H1 (cell line): ENCODE data around the gene BCAM. TPM values are rescaled to one million over a fixed set of nuclear protein-coding genes. Genes with fewer than 3 reads are reported as not detected.
A peak's percentile ranks its signal among the peaks of the same experiment; 100 is the strongest.

Experiments
- CTCF ChIA-PET: fragments of 300-600 bp; sonication (Branson Sonifier 250); formaldehyde crosslinking; loops from one replicate; lab custom pipeline; 2021; ENCODE audit not compliant: partially characterized antibody; lab: Charles Lee
- POLR2A ChIA-PET: fragments of 300-600 bp; sonication (Branson Sonifier 250); formaldehyde crosslinking; loops from one replicate; lab custom pipeline; 2021; ENCODE audit warnings: inconsistent platforms; ENCODE audit not compliant: partially characterized antibody; lab: Charles Lee
- DNase-seq, 2 experiments: peaks; one replicate each; pipeline versions ENCODE4 v3.0.0 to v3.0.0-alpha.2; 2010 to 2022; ENCODE audit warnings: low spot score in 2 of 2, low read depth in 1 of 2, mixed read lengths in 1 of 2
- FAIRE-seq: peaks from 2 replicates; lab custom pipeline; 2011; peaks lifted over from hg19 to GRCh38; lab: Jason Lieb, UNC
- H2AFZ ChIP-seq: 2 replicates; pipeline ENCODE4 v1.8.1; 2012; ENCODE audit warnings: low read length, inconsistent platforms
- H2AK5ac ChIP-seq: 2 replicates; pipeline ENCODE4 v1.6.1; 2013; ENCODE audit warnings: low read depth, low read length
- H2BK120ac ChIP-seq: replicated peaks from 2 replicates; pipeline ENCODE3; 2013; ENCODE audit warnings: low read depth, low read length, inconsistent platforms
- H2BK12ac ChIP-seq: 2 replicates; pipeline ENCODE4 v1.6.1; 2013; ENCODE audit warnings: low read depth, low read length
- H2BK15ac ChIP-seq: 2 replicates; pipeline ENCODE4 v1.6.1; 2013; ENCODE audit warnings: low read length
- H2BK20ac ChIP-seq: 2 replicates; pipeline ENCODE4 v1.6.1; 2013; ENCODE audit warnings: low read length
- H2BK5ac ChIP-seq: 2 replicates; pipeline ENCODE4 v1.6.1; 2013; ENCODE audit warnings: low read depth, low read length
- H3K14ac ChIP-seq: 2 replicates; pipeline ENCODE4 v1.6.1; 2013; ENCODE audit warnings: inconsistent platforms; ENCODE audit not compliant: insufficient read length
- H3K18ac ChIP-seq: 2 replicates; pipeline ENCODE4 v1.6.1; 2013; ENCODE audit warnings: low read length; ENCODE audit errors: extremely low read depth
- H3K23ac ChIP-seq: 2 replicates; pipeline ENCODE4 v1.6.1; 2013; ENCODE audit warnings: inconsistent platforms; ENCODE audit not compliant: insufficient read length
- H3K23me2 ChIP-seq: 2 replicates; pipeline ENCODE4 v1.6.1; 2013; ENCODE audit warnings: low read depth, low read length
- H3K27ac ChIP-seq: 2 replicates; pipeline ENCODE4 v1.6.1; 2011; ENCODE audit warnings: low read depth, low read length, inconsistent platforms
- H3K27me3 ChIP-seq, 4 experiments: replicated peaks in 1 of 4; 1 replicate in 1 of 4; 2 replicates in 3 of 4; pipeline versions ENCODE4 v1.6.1 to v1.8.1; 2011 to 2013; ENCODE audit warnings: low read length in 3 of 4, mild to moderate bottlenecking in 3 of 4, inconsistent platforms in 2 of 4, mixed read lengths in 2 of 4, moderate library complexity in 1 of 4; ENCODE audit not compliant: control insufficient read depth in 3 of 4, insufficient read depth in 3 of 4; ENCODE audit errors: extremely low read depth in 1 of 4
- H3K36me3 ChIP-seq, 4 experiments: 2 replicates each; pipeline versions ENCODE4 v1.6.1 to v1.8.1; 2011 to 2013; ENCODE audit warnings: mild to moderate bottlenecking in 4 of 4, low read length in 3 of 4, moderate library complexity in 2 of 4, control low read depth in 1 of 4, inconsistent platforms in 1 of 4; ENCODE audit not compliant: insufficient read depth in 4 of 4, control insufficient read depth in 2 of 4
- H3K4ac ChIP-seq: replicated peaks from 2 replicates; pipeline ENCODE3; 2013; ENCODE audit warnings: low read length, low read depth, mixed read lengths, inconsistent platforms; ENCODE audit not compliant: insufficient read length
- H3K4me1 ChIP-seq, 4 experiments: replicated peaks in 1 of 4; 1 replicate in 1 of 4; 2 replicates in 3 of 4; pipeline versions ENCODE4 v1.6.1 to v1.8.1; 2011 to 2013; ENCODE audit warnings: low read length in 3 of 4, inconsistent platforms in 2 of 4, mixed read lengths in 1 of 4; ENCODE audit not compliant: insufficient read depth in 4 of 4, control insufficient read depth in 3 of 4
- H3K4me2 ChIP-seq, 2 experiments: 2 replicates each; pipeline versions ENCODE4 v1.6.1 to v1.8.1; 2011 to 2013; ENCODE audit warnings: low read depth in 2 of 2, low read length in 2 of 2, control low read depth in 1 of 2, inconsistent platforms in 1 of 2, mild to moderate bottlenecking in 1 of 2; ENCODE audit not compliant: insufficient read depth in 1 of 2
- H3K4me3 ChIP-seq, 4 experiments: fragments of 200-600, 300-600 bp in 1 of 4; sonication (generic), shearing (Covaris generic), sonication (Bioruptor Twin) in 1 of 4; 2 replicates each; pipeline versions ENCODE4 v1.5.1 to v1.8.1; 2011 to 2016; ENCODE audit warnings: low read length in 4 of 4, low read depth in 3 of 4, control low read depth in 2 of 4, inconsistent platforms in 2 of 4, mild to moderate bottlenecking in 2 of 4, mixed read lengths in 1 of 4, moderate library complexity in 1 of 4; ENCODE audit not compliant: insufficient read depth in 2 of 4; ENCODE audit errors: extremely low read depth in 1 of 4
- H3K56ac ChIP-seq: replicated peaks from 2 replicates; pipeline ENCODE3; 2013; ENCODE audit warnings: low read depth, mild to moderate bottlenecking, mixed read lengths, low read length, inconsistent platforms; ENCODE audit not compliant: insufficient read length
- H3K79me1 ChIP-seq: 2 replicates; pipeline ENCODE4 v1.6.1; 2013; ENCODE audit warnings: low read depth, low read length, control low read depth
- H3K79me2 ChIP-seq, 2 experiments: 2 replicates each; pipeline versions ENCODE4 v1.6.1 to v1.8.1; 2012 to 2013; ENCODE audit warnings: low read length in 2 of 2, mild to moderate bottlenecking in 2 of 2, inconsistent platforms in 1 of 2; ENCODE audit not compliant: insufficient read depth in 2 of 2, control insufficient read depth in 1 of 2
- H3K9ac ChIP-seq, 4 experiments: replicated peaks in 1 of 4; 1 replicate in 1 of 4; 2 replicates in 3 of 4; pipeline versions ENCODE4 v1.6.1 to v1.8.1; 2011 to 2013; ENCODE audit warnings: low read depth in 3 of 4, low read length in 3 of 4, control low read depth in 2 of 4, mild to moderate bottlenecking in 2 of 4, moderate library complexity in 2 of 4, inconsistent platforms in 1 of 4; ENCODE audit errors: extremely low read depth in 1 of 4
- H3K9me3 ChIP-seq, 2 experiments: 2 replicates each; pipeline versions ENCODE4 v1.6.1 to v1.8.1; 2012 to 2013; ENCODE audit warnings: mild to moderate bottlenecking in 2 of 2, moderate library complexity in 2 of 2, control low read depth in 1 of 2, inconsistent platforms in 1 of 2, low read depth in 1 of 2, low read length in 1 of 2, mixed read lengths in 1 of 2; ENCODE audit not compliant: insufficient read depth in 2 of 2
- H4K20me1 ChIP-seq, 2 experiments: replicated peaks in 1 of 2; 2 replicates each; pipeline versions ENCODE3 to v1.8.1; 2011 to 2013; ENCODE audit warnings: inconsistent platforms in 2 of 2, low read length in 2 of 2, mild to moderate bottlenecking in 1 of 2; ENCODE audit not compliant: insufficient read depth in 2 of 2, control insufficient read depth in 1 of 2
- H4K5ac ChIP-seq: 2 replicates; pipeline ENCODE4 v1.6.1; 2013; ENCODE audit warnings: low read length, low read depth, mixed read lengths, inconsistent platforms; ENCODE audit not compliant: insufficient read length
- H4K8ac ChIP-seq: 2 replicates; pipeline ENCODE4 v1.8.0; 2013; ENCODE audit warnings: mild to moderate bottlenecking, moderate library complexity, low read length, inconsistent platforms; ENCODE audit not compliant: insufficient read depth; ENCODE audit errors: extremely low read depth
- H4K91ac ChIP-seq: replicated peaks from 2 replicates; pipeline ENCODE3; 2013; ENCODE audit warnings: low read length, mixed read lengths, inconsistent platforms; ENCODE audit not compliant: insufficient read length
- CHD1 ChIP-seq: IDR thresholded peaks from 2 replicates; pipeline ENCODE4 v1.6.1; 2012; ENCODE audit warnings: low read depth, low read length, improper control_type of control experiment
- KDM4A ChIP-seq: IDR thresholded peaks from one replicate; pipeline ENCODE4 v1.7.1; 2012; ENCODE audit warnings: low read depth, mild to moderate bottlenecking, moderate library complexity, low read length, inconsistent platforms; ENCODE audit not compliant: severe bottlenecking
- POLR2A ChIP-seq, 2 experiments: IDR thresholded peaks; 1 replicate in 1 of 2; 2 replicates in 1 of 2; pipeline ENCODE4 v1.6.1; 2011; ENCODE audit warnings: low read depth in 2 of 2, low read length in 2 of 2, mild to moderate bottlenecking in 2 of 2; ENCODE audit errors: control extremely low read depth in 1 of 2
- POU5F1 ChIP-seq: IDR thresholded peaks from 2 replicates; pipeline ENCODE4 v1.6.1; 2011; ENCODE audit warnings: low read depth, mild to moderate bottlenecking, low read length, moderate library complexity
- RAD21 ChIP-seq, 2 experiments: IDR thresholded peaks in 1 of 2; conservative IDR thresholded peaks in 1 of 2; 2 replicates each; pipeline ENCODE4 v1.6.1; 2011; ENCODE audit warnings: low read depth in 2 of 2, low read length in 2 of 2, improper control_type of control experiment in 1 of 2, inconsistent platforms in 1 of 2, mild to moderate bottlenecking in 1 of 2, moderate library complexity in 1 of 2
- SP1 ChIP-seq: IDR thresholded peaks from 2 replicates; pipeline ENCODE4 v1.6.1; 2011; ENCODE audit warnings: low read depth, low read length
- TBP ChIP-seq: IDR thresholded peaks from 2 replicates; pipeline ENCODE4 v1.6.1; 2011; ENCODE audit warnings: low read depth, low read length, improper control_type of control experiment
- ZNF274 ChIP-seq: IDR thresholded peaks from 2 replicates; pipeline ENCODE4 v1.7.0; 2012; ENCODE audit warnings: low read length, borderline replicate concordance; ENCODE audit errors: extremely low read depth
- WGBS, 2 experiments: shearing (Covaris generic) in 1 of 2; methylation state at CpG; one replicate each; pipeline versions ENCODE4 v1.1.6 to v1.1.7; 2013 to 2015; ENCODE audit warnings: low lambda C conversion rate in 2 of 2, mixed read lengths in 2 of 2, inconsistent platforms in 1 of 2, low coverage in 1 of 2, missing lambda C conversion rate in 1 of 2; ENCODE audit not compliant: insufficient replicate concordance in 2 of 2, insufficient coverage in 1 of 2, insufficient read length in 1 of 2; ENCODE audit errors: extremely low coverage in 1 of 2, missing lambda C conversion rate in 1 of 2; 5-methylcytosine and 5-hydroxymethylcytosine counted together
- polyA plus RNA-seq, 7 experiments: library from polyadenylated mRNA; depleted of rRNA in 3 of 7; stranded (reverse) in 5 of 7; unstranded in 2 of 7; fragments of >200 nt in 5 of 7; fragments of 200-250 nt in 2 of 7; gene quantifications; 1 replicate in 5 of 7; 2 replicates in 1 of 7; 4 replicates in 1 of 7; pipeline versions ENCODE4 v1.2.1 to v1.2.3, GENCODE V29; 2011 to 2013; ENCODE audit warnings: missing spikeins in 2 of 7, mixed read lengths in 2 of 7
- total RNA-seq: library from RNA; stranded (reverse); fragmentation: NEBNext Ultra II Directional; extraction: Animal tissue kit (Norgen Biotek cat#: 25700); gene quantifications from 2 replicates; pipeline ENCODE4 v1.2.1, GENCODE V29; 2021
- TF ChIP-seq, protein P1 (sequence below): IDR thresholded peaks from 2 replicates; pipeline ENCODE4 v1.6.1; 2011; ENCODE audit warnings: low read length, improper control_type of control experiment
- TF ChIP-seq, protein P2 (sequence below): IDR thresholded peaks from 2 replicates; pipeline ENCODE4 v1.6.1; 2012; ENCODE audit warnings: inconsistent platforms

BCAM gene
- total and polyA plus RNA-seq, 2 of the 8 experiments (the other 6 are each of a cell fraction or from before 2014, with no cell fraction given), result 32.5 to 81.4 TPM

DNA sequence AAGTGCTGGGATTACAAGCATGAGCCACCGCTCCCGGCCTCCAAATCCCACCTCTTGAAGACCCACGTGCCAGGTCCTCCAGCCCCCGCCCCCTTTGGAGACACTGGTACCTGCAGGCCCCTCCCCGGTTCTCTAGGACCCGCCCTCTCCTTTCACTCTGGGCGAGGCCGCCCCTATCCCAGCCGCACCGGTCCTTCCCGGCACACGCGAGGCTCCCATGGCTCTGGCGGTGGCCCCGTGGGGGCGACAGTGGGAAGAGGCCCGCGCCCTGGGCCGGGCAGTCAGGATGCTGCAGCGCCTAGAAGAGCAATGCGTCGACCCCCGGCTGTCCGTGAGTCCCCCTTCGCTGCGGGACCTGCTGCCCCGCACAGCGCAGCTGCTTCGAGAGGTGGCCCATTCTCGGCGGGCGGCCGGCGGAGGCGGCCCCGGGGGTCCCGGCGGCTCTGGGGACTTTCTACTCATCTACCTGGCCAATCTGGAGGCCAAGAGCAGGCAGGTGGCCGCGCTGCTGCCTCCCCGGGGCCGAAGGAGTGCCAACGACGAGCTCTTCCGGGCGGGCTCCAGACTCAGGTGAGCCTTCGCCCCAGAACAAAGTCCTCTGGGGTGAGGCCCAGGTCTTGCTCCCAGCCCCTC is 31.1 kb upstream of the BCAM start, which contains the start of gene CBLC:
Gene CBLC, plus strand, starts transcription at position 176 of the 633 bp plus-strand sequence. Its CDS starts 42 bp downstream, at position 218.
- peak; percentile 84 to 92 for DNase-seq
- TF ChIP-seq POLR2A (IDR thresholded peaks at IDR 0.05; ENCODE audit: control extremely low read depth in 1 of 2, low read depth in 2 of 2, low read length in 2 of 2), result peak in 1 of 2 experiments; percentile 83; a peak in 2 of 3 replicates
- no peak for TF ChIP-seq CHD1
- TF ChIP-seq TBP, result peak; percentile 90
- peak; percentile 66 for TF ChIP-seq KDM4A
- TF ChIP-seq, protein P1, sequence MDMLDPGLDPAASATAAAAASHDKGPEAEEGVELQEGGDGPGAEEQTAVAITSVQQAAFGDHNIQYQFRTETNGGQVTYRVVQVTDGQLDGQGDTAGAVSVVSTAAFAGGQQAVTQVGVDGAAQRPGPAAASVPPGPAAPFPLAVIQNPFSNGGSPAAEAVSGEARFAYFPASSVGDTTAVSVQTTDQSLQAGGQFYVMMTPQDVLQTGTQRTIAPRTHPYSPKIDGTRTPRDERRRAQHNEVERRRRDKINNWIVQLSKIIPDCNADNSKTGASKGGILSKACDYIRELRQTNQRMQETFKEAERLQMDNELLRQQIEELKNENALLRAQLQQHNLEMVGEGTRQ, result peak; percentile 63
- no peak for TF ChIP-seq SP1
- TF ChIP-seq, protein P2, sequence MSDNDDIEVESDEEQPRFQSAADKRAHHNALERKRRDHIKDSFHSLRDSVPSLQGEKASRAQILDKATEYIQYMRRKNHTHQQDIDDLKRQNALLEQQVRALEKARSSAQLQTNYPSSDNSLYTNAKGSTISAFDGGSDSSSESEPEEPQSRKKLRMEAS, result peak; percentile 82
- no peak for TF ChIP-seq ZNF274
- peak in 1 of 2 experiments; percentile 4; a peak in 1 of 4 replicates for TF ChIP-seq RAD21 (IDR thresholded peaks at IDR 0.05 in 1 of 2, conservative IDR thresholded peaks at IDR 0.05 in 1 of 2; ENCODE audit: low read depth in 2 of 2, low read length in 2 of 2)
- TF ChIP-seq POU5F1, result no peak

More for the DNA sequence above, 31.1 kb upstream of the BCAM start, which contains the start of gene CBLC:
- no peak for FAIRE-seq
- Histone ChIP-seq H3K79me2 (no peaks in the 10 kb centered on the region), H2BK5ac (no peak within 1 kb of the TSS), H3K4me1 (peaks cover 0 to 9% (median 2%) of the 10 kb centered on the region in 4 experiments; a peak in 5 of 7 replicates), H3K79me1 (no peaks in the 10 kb centered on the region; the same call in 1 of the 2 replicates), H3K4me3 (peak within 1 kb of the TSS; percentile 62 to 98 (median 70)), H4K8ac (peak within 1 kb of the TSS; percentile 96), H3K27me3 (peaks cover 0 to 2% (median 0%) of the 10 kb centered on the region in 4 experiments; a peak in 1 of 7 replicates), H3K4me2 (peak within 1 kb of the TSS; percentile 29 to 69; a peak in 3 of 4 replicates), H3K27ac (no peak within 1 kb of the TSS), H2BK15ac (0 out of 2 replicates have a peak within 1 kb of the TSS, but pooled peaks have one; percentile 8), H4K20me1 (peaks cover 0 to 7% of the 10 kb centered on the region in 2 experiments), H3K9ac (peak within 1 kb of the TSS; percentile 3 to 88 (median 60); a peak in 6 of 7 replicates), H3K56ac (peak within 1 kb of the TSS; percentile 69), H3K14ac (no peak within 1 kb of the TSS), H4K91ac (peak within 1 kb of the TSS; percentile 84), H2AK5ac (peak within 1 kb of the TSS; percentile 75; the same call in 1 of the 2 replicates), H3K36me3 (peaks cover 0 to 4% (median 2%) of the 10 kb centered on the region in 4 experiments; a peak in 1 of 8 replicates), H3K23ac (no peak within 1 kb of the TSS), H3K18ac (peak within 1 kb of the TSS; percentile 87), H3K4ac (no peak within 1 kb of the TSS), H2BK12ac (peak within 1 kb of the TSS; percentile 27; the same call in 1 of the 2 replicates), H2AFZ (peak within 1 kb of the TSS; percentile 43; the same call in 1 of the 2 replicates), H2BK120ac (no peak within 1 kb of the TSS), H4K5ac (peak within 1 kb of the TSS; percentile 75), H3K23me2 (peaks cover 3% of the 10 kb centered on the region; the same call in 1 of the 2 replicates), H2BK20ac (peak within 1 kb of the TSS; percentile 34; the same call in 1 of the 2 replicates), H3K9me3 (no peaks in the 10 kb centered on the region)
- ChIA-PET CTCF (interaction anchor here (0.5 to 16.4 kb wide), 9 partner anchors 11 to 89 kb away, joined by 3 to 468 read pairs (median 4); partner anchors contain the start of gene NECTIN2), POLR2A (interaction anchor here (0.6 to 1.5 kb wide), 3 partner anchors 11 to 1709 kb away, joined by 3 read pairs; no protein-coding TSS in a partner anchor)
- 3% methylated on average over 29 of the region's 47 CpGs; no CpG with 5 or more reads in 1 of the 2 experiments for WGBS, 2 experiments
